ENCODE results near the gene RNF130. TPM values are rescaled to one million over a fixed set of nuclear protein-coding genes. Genes with fewer than 3 reads are reported as not detected.

RNF130 gene
- total RNA-seq, 6 experiments from 2014 or later: 66.7 to 119 (median 89.9) TPM

DNA sequence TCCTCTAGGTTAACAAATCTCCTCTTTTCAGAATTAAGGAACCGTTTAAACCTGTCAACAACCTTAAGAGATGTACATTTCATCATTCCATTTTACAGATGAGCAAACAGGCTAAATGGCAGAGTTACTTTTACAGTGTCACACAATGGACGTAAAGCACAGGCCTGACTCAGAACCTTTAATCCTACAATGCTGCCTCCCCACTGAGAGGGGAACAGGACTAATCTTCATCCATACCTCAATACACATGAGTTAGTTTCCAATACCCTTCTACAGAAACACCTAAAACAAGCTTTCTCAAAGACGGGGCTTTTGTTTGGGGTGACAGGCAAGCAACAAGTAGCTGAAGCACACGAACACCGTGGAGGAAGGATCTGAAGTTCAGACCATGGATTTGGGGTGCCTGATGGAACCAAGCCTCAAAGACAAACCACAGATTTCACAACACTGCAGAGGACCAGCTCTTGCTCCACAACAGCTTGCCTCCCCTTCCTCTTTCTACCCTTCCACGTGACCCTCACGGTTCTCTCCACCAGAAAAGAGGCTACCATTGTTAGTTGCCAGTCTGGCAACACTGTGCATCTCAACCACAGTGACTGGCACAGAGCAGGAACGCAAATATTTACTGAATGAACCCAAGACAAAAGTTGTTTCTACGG is 1.8 kb downstream of the RNF130 start:
- 32% methylated on average over 9 of the region's 9 CpGs for WGBS (ENCODE audit: insufficient coverage, low coverage, low lambda C conversion rate, missing lambda C conversion rate)
- DNase-seq: peak in 1 of 3 donors; percentile 64
- H3K4me3 ChIP-seq: peak overlapping the region; percentile 90 to 98 (median 93)
- peak; percentile 8 to 35 (median 13) for ATAC-seq
- TF ChIP-seq CTCF (IDR thresholded peaks at IDR 0.05): no peak
- TF ChIP-seq POLR2A (IDR thresholded peaks at IDR 0.05): peak; percentile 45
- H3K36me3 ChIP-seq: no peaks in the 10 kb centered on the region
- intact Hi-C loops (cut with DNase I): no loop called here
- H3K27ac ChIP-seq: peak overlapping the region in 2 of 3 donors; percentile 94
- H3K9me3 ChIP-seq: no peaks in the 10 kb centered on the region
- peaks cover 0 to 30% (median 5%) of the 10 kb centered on the region in 4 donors for H3K4me1 ChIP-seq
- H3K27me3 ChIP-seq: no peaks in the 10 kb centered on the region

DNA sequence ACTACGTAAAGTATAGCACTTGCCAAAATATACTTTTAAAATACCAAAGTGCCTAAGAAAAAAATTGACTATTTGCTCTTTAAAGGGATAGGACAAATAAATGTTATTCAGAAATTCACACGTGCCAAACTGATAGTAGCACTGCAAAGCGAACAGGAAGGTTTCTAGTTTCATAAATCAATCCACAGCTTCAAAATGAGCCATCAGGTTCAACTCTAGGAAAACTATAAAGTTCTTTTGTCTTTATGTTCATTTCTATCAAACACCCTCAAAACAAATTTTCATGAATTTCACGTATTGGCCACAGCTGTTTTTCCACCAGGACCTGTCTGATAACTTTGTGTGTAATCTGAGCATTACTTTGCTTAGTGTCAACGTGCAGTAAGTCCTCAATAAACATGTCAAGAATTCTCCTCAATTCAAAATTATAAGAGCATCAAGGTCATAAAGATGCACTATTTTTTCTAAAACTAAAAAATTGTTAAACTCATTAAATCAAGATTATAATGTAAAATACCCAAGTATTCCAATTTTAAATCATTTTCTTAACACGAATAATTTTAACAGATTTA is 3.0 kb downstream of the RNF130 start:
- Histone ChIP-seq H3K27ac (no peak overlapping the region), H3K27me3 (no peaks in the 10 kb centered on the region), H3K9me3 (no peaks in the 10 kb centered on the region), H3K4me1 (peaks cover 0 to 39% (median 7%) of the 10 kb centered on the region in 4 donors), H3K36me3 (no peaks in the 10 kb centered on the region), H3K4me3 (no peak overlapping the region)
- WGBS (ENCODE audit: insufficient coverage, low coverage, low lambda C conversion rate, missing lambda C conversion rate): 25% methylated on average over 6 of the region's 6 CpGs
- ATAC-seq: no peak
- no peak for DNase-seq
- TF ChIP-seq POLR2A (IDR thresholded peaks at IDR 0.05) (no peak), CTCF (IDR thresholded peaks at IDR 0.05) (no peak)
- intact Hi-C loops (cut with DNase I): no loop called here

GRCh38 chr5:180067986-180068385 is 3.6 kb downstream of the RNF130 start:
- Histone ChIP-seq H3K27me3 (no peaks in the 10 kb centered on the region), H3K36me3 (no peaks in the 10 kb centered on the region), H3K4me3 (no peak overlapping the region), H3K4me1 (peaks cover 0 to 40% (median 7%) of the 10 kb centered on the region in 4 donors), H3K27ac (no peak overlapping the region), H3K9me3 (no peaks in the 10 kb centered on the region)
- WGBS (ENCODE audit: insufficient coverage, low coverage, low lambda C conversion rate, missing lambda C conversion rate): 63% methylated on average over 4 of the region's 4 CpGs
- intact Hi-C loops (cut with DNase I): no loop called here
- no peak for TF ChIP-seq POLR2A (IDR thresholded peaks at IDR 0.05)
- no peak for TF ChIP-seq CTCF (IDR thresholded peaks at IDR 0.05)
- no peak for ATAC-seq
- DNase-seq: no peak

- no peak overlapping the region for H3K4me3 ChIP-seq
- H3K9me3 ChIP-seq: no peaks in the 10 kb centered on the region
- no peaks in the 10 kb centered on the region for H3K27me3 ChIP-seq
- WGBS (ENCODE audit: insufficient coverage, low coverage, low lambda C conversion rate, missing lambda C conversion rate): 97% methylated on average over 3 of the region's 7 CpGs
- ATAC-seq: no peak
- no peak overlapping the region for H3K27ac ChIP-seq
- no peak for DNase-seq
- H3K36me3 ChIP-seq: no peaks in the 10 kb centered on the region
- no peak for TF ChIP-seq POLR2A (IDR thresholded peaks at IDR 0.05)
- TF ChIP-seq CTCF (IDR thresholded peaks at IDR 0.05): no peak
- H3K4me1 ChIP-seq: peaks cover 0 to 9% (median 3%) of the 10 kb centered on the region in 4 donors
- intact Hi-C loops (cut with DNase I): no loop called here
These were observed 11.4 kb downstream of the RNF130 start for GRCh38 chr5:180060192-180060591.
